Upper lobe of left lung (tissue), 4 donors: ENCODE results near the gene EXD1.
"Not testable (repeated sequence)": the region's sequence is repeated elsewhere in the genome, so short reads cannot be mapped to it uniquely, and the experiment has no call there.

Experiments
- CTCF ChIP-seq, 6 experiments: fragments of 450-650 bp in 4 of 6; fragments of 200-600 bp in 2 of 6; sonication (generic) in 2 of 6; IDR thresholded peaks; one replicate each; pipeline ENCODE4 v1.5.1; 2016 to 2019; ENCODE audit warnings: antibody characterized with exemption in 6 of 6
- POLR2A ChIP-seq, 4 donors: fragments of 450-650 bp; IDR thresholded peaks; one replicate each; pipeline ENCODE4 v1.5.1; 2016 to 2017; ENCODE audit warnings: antibody characterized with exemption in 4 of 4, mild to moderate bottlenecking in 2 of 4
- POLR2AphosphoS5 ChIP-seq, 2 donors: sonication (generic); formaldehyde crosslinking; IDR thresholded peaks; one replicate each; pipeline ENCODE4 v1.5.1; 2017; ENCODE audit warnings: antibody characterized with exemption in 2 of 2

GRCh38 chr15:41139112-41139511, 91.4 kb downstream of the EXD1 start:
- TF ChIP-seq CTCF, POLR2AphosphoS5, POLR2A (IDR thresholded peaks at IDR 0.05): not testable (repeated sequence)
